Measurements from ENCODE around the gene AKAP17A.

AKAP17A gene

GRCh38 chrX:1629244-1629643 is 37.8 kb downstream of the AKAP17A start:
- no peaks in the 10 kb centered on the region for H3K27me3 ChIP-seq
- no peak for DNase-seq
- no peaks in the 10 kb centered on the region for H3K4me1 ChIP-seq
- no peak for TF ChIP-seq CTCF (IDR thresholded peaks at IDR 0.05; ENCODE audit: low read depth, low read length)
- no peaks in the 10 kb centered on the region for H3K9me3 ChIP-seq
- no peaks in the 10 kb centered on the region for H3K36me3 ChIP-seq
- H3K4me3 ChIP-seq (ENCODE audit: low read depth, low read length): no peak overlapping the region

DNA sequence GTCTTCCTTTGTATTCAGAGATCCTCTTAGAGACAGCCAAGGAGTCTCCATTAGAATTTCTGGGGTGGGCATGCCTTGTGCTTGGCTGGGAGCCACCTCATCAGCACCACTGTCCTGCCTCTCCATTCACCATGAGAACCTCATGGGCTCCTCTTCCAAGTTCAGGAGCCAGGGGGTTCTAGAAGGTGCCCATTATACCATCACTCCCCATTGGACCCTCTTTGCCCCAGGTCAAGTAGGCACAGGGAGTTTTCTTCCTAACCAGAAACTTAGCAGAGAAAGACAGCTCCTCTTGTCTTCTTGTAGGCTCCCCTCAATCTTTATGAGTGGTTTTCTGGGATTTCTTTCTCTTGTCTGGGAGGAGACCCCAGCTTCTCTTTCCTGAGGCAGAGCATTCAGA is 54.6 kb downstream of the AKAP17A start:
- DNase-seq: no peak
- H3K4me3 ChIP-seq (ENCODE audit: low read depth, low read length): no peak overlapping the region
- no peaks in the 10 kb centered on the region for H3K4me1 ChIP-seq
- no peaks in the 10 kb centered on the region for H3K36me3 ChIP-seq
- no peaks in the 10 kb centered on the region for H3K9me3 ChIP-seq
- no peaks in the 10 kb centered on the region for H3K27me3 ChIP-seq
- TF ChIP-seq CTCF (IDR thresholded peaks at IDR 0.05; ENCODE audit: low read depth, low read length): no peak

- Histone ChIP-seq H3K36me3 (no peaks in the 10 kb centered on the region), H3K4me3 (ENCODE audit: low read depth, low read length) (no peak overlapping the region), H3K27me3 (no peaks in the 10 kb centered on the region), H3K4me1 (no peaks in the 10 kb centered on the region), H3K9me3 (no peaks in the 10 kb centered on the region)
- TF ChIP-seq CTCF (IDR thresholded peaks at IDR 0.05; ENCODE audit: low read depth, low read length): no peak
- DNase-seq: no peak
Measured at GRCh38 chrX:1649621-1650020, 58.2 kb downstream of the AKAP17A start.

All from BE2C (cell line).